BE2C (cell line): ENCODE data around the gene SEC14L5.
"Not testable (repeated sequence)": the region's sequence is repeated elsewhere in the genome, so short reads cannot be mapped to it uniquely, and the experiment has no call there.

Experiments used
- DNase-seq: peaks from one replicate; pipeline ENCODE4 v3.0.0-alpha.2; 2020
- H3K27me3 ChIP-seq: fragments of 250-450 bp; sonication (Bioruptor Pico); 2 replicates; pipeline ENCODE4 v1.5.1; 2020; ENCODE audit warnings: mild to moderate bottlenecking
- H3K36me3 ChIP-seq: fragments of 250-450 bp; sonication (Bioruptor Pico); 2 replicates; pipeline ENCODE4 v1.5.1; 2020; ENCODE audit warnings: mild to moderate bottlenecking
- H3K4me1 ChIP-seq: fragments of 250-450 bp; sonication (Bioruptor Pico); 2 replicates; pipeline ENCODE4 v1.5.1; 2020
- H3K4me3 ChIP-seq: 2 replicates; pipeline ENCODE4 v1.5.1; 2011; ENCODE audit warnings: low read depth, low read length
- H3K9me3 ChIP-seq: fragments of 250-450 bp; sonication (Bioruptor Pico); 2 replicates; pipeline ENCODE4 v1.5.1; 2020
- CTCF ChIP-seq: IDR thresholded peaks from 2 replicates; pipeline ENCODE4 v1.5.1; 2012; ENCODE audit warnings: mild to moderate bottlenecking, low read depth, low read length

SEC14L5 gene

GRCh38 chr16:4966736-4967453, 8.8 kb downstream of the SEC14L5 start:
- no peaks in the 10 kb centered on the region for H3K36me3 ChIP-seq
- no peaks in the 10 kb centered on the region for H3K9me3 ChIP-seq

GRCh38 chr16:4968278-4968677, 10.1 kb downstream of the SEC14L5 start:
- not testable (repeated sequence) for H3K4me1 ChIP-seq, H3K9me3 ChIP-seq, H3K4me3 ChIP-seq, H3K36me3 ChIP-seq, DNase-seq
- peaks cover 17% of the 10 kb centered on the region for H3K27me3 ChIP-seq

More at GRCh38 chr16:4966736-4967453, 8.8 kb downstream of the SEC14L5 start:
- H3K27me3 ChIP-seq = peaks cover 14% of the 10 kb centered on the region
- no peaks in the 10 kb centered on the region for H3K4me1 ChIP-seq
- DNase-seq = no peak
- no peak overlapping the region for H3K4me3 ChIP-seq
- no peak for TF ChIP-seq CTCF

GRCh38 chr16:4968879-4969483, 10.9 kb downstream of the SEC14L5 start:
- no peak for DNase-seq
- peaks cover 17% of the 10 kb centered on the region for H3K27me3 ChIP-seq
- no peaks in the 10 kb centered on the region for H3K9me3 ChIP-seq
- no peak overlapping the region for H3K4me3 ChIP-seq
- H3K36me3 ChIP-seq = no peaks in the 10 kb centered on the region
- H3K4me1 ChIP-seq = no peaks in the 10 kb centered on the region
- TF ChIP-seq CTCF = no peak

GRCh38 chr16:4970010-4970409, 11.9 kb downstream of the SEC14L5 start:
- Histone ChIP-seq H3K9me3 (no peaks in the 10 kb centered on the region), H3K36me3 (no peaks in the 10 kb centered on the region), H3K4me1 (no peaks in the 10 kb centered on the region), H3K4me3 (no peak overlapping the region), H3K27me3 (peaks cover 17% of the 10 kb centered on the region)
- DNase-seq = no peak
- no peak for TF ChIP-seq CTCF

GRCh38 chr16:4972938-4973587, 14.9 kb downstream of the SEC14L5 start:
- no peaks in the 10 kb centered on the region for H3K4me1 ChIP-seq
- peaks cover 17% of the 10 kb centered on the region for H3K27me3 ChIP-seq
- TF ChIP-seq CTCF = no peak
- H3K9me3 ChIP-seq = no peaks in the 10 kb centered on the region
- H3K36me3 ChIP-seq = no peaks in the 10 kb centered on the region
- DNase-seq = no peak
- H3K4me3 ChIP-seq = no peak overlapping the region

- H3K36me3 ChIP-seq = no peaks in the 10 kb centered on the region
- H3K4me1 ChIP-seq = no peaks in the 10 kb centered on the region
- peaks cover 18% of the 10 kb centered on the region for H3K27me3 ChIP-seq
- no peak for TF ChIP-seq CTCF
- no peaks in the 10 kb centered on the region for H3K9me3 ChIP-seq
- DNase-seq = no peak
- no peak overlapping the region for H3K4me3 ChIP-seq
These were observed 17.9 kb downstream of the SEC14L5 start for GRCh38 chr16:4976079-4976478.
